ENCODE data around the gene UBAP2. TPM values are rescaled to one million over a fixed set of nuclear protein-coding genes. Genes with fewer than 3 reads are reported as not detected.
A peak's percentile ranks its signal among the peaks of the same experiment; 100 is the strongest.
"Not testable (repeated sequence)": the region's sequence is repeated elsewhere in the genome, so short reads cannot be mapped to it uniquely, and the experiment has no call there.

Gene UBAP2
- total RNA-seq, 1 donor from 2014 or later = 52.2 TPM

DNA sequence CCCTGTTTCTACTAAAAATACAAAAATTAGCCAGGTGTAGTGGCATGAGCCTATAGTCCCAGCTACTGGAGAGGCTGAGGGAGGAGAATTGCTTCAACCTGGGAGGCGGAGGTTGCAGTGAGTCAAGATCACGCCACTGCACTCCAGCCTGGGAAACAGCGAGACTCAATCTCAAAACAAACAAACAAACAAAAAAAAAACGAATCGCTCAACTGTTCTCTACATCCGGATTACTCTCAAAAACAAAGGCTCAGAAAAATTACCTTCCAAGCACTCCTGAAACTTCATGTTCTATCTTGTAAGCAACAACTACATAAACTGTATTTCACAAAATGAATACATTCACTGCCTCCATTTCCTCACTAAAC lies 14.0 kb downstream of the UBAP2 start:
- no peak for DNase-seq (ENCODE audit: low spot score in 2 of 2, unreplicated experiment in 2 of 2)
- no peak overlapping the region for H3K4me3 Mint-ChIP-seq
- peak overlapping the region; percentile 70 for H3K27ac Mint-ChIP-seq
- peaks cover 30% of the 10 kb centered on the region for H3K36me3 Mint-ChIP-seq
- H3K27me3 Mint-ChIP-seq (ENCODE audit: low read depth) = no peaks in the 10 kb centered on the region
- TF ChIP-seq, protein P1, sequence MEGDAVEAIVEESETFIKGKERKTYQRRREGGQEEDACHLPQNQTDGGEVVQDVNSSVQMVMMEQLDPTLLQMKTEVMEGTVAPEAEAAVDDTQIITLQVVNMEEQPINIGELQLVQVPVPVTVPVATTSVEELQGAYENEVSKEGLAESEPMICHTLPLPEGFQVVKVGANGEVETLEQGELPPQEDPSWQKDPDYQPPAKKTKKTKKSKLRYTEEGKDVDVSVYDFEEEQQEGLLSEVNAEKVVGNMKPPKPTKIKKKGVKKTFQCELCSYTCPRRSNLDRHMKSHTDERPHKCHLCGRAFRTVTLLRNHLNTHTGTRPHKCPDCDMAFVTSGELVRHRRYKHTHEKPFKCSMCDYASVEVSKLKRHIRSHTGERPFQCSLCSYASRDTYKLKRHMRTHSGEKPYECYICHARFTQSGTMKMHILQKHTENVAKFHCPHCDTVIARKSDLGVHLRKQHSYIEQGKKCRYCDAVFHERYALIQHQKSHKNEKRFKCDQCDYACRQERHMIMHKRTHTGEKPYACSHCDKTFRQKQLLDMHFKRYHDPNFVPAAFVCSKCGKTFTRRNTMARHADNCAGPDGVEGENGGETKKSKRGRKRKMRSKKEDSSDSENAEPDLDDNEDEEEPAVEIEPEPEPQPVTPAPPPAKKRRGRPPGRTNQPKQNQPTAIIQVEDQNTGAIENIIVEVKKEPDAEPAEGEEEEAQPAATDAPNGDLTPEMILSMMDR (IDR thresholded peaks at IDR 0.05; ENCODE audit: unreplicated experiment) = no peak
- H3K4me1 Mint-ChIP-seq = peaks cover 16% of the 10 kb centered on the region
- H3K9me3 Mint-ChIP-seq = no peaks in the 10 kb centered on the region

DNA sequence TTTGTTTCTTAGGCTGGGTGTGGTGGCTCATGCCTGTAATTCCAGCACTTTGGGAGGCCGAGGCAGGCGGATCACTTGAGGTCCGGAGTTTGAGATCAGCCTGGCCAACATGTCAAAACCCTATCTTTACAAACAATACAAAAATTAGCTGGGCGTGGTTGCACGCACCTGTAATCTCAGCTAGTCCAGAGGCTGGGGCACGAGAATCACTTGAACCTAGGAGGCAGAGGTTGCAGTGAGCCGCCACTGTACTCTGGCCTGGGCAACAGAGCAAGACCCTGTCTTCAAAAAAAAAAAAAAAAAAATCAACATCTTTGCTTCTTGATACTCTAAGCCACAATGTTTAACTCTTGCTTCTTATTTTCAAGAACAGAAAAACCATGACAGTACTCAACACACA lies 16.1 kb downstream of the UBAP2 start:
- H3K36me3 Mint-ChIP-seq = peaks cover 26% of the 10 kb centered on the region
- H3K4me1 Mint-ChIP-seq = peaks cover 16% of the 10 kb centered on the region
- H3K27ac Mint-ChIP-seq = no peak overlapping the region
- TF ChIP-seq, protein P1 (IDR thresholded peaks at IDR 0.05; ENCODE audit: unreplicated experiment) = no peak
- no peak for DNase-seq (ENCODE audit: low spot score in 2 of 2, unreplicated experiment in 2 of 2)
- no peaks in the 10 kb centered on the region for H3K9me3 Mint-ChIP-seq
- no peak overlapping the region for H3K4me3 Mint-ChIP-seq
- H3K27me3 Mint-ChIP-seq (ENCODE audit: low read depth) = no peaks in the 10 kb centered on the region

DNA sequence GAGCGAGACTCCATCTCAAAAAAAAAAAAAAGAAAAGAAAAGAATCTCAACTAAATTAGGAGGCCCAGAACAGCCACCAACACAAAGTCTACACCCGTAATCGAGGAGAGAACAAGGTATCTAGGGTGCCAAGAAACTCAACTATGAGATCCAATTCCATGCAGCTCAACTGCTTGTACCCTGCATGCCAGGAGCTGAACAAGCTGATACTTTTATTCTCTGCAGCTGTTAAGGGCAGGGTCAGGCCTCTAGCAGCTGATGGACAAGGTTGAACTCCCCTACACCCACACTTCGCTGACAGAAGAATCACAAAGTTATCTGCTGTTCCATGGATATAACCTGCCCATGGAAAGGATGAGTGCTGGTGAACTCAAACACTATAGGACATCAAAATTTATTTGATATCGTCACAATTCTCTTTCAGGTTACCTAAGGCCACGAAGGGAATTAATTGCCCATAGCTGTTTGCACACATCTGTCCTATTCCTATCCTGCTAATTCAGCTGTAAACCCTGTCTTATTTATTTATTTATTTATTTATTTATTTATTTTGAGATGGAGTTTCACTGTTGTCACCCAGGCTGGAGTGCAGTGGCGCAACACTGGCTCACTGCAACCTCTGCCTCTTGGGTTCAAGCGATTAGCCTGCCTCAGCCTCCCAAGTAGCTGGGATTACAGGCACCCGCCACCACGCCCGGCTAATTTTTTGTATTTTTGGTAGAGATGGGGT lies 20.7 kb downstream of the UBAP2 start:
- Mint-ChIP-seq H3K36me3 (peaks cover 13% of the 10 kb centered on the region), H3K27me3 (ENCODE audit: low read depth) (no peaks in the 10 kb centered on the region), H3K4me1 (peaks cover 4% of the 10 kb centered on the region), H3K4me3 (no peak overlapping the region), H3K27ac (no peak overlapping the region), H3K9me3 (no peaks in the 10 kb centered on the region)
- no peak for DNase-seq (ENCODE audit: low spot score in 2 of 2, unreplicated experiment in 2 of 2)
- TF ChIP-seq, protein P1 (IDR thresholded peaks at IDR 0.05; ENCODE audit: unreplicated experiment) = no peak

DNA sequence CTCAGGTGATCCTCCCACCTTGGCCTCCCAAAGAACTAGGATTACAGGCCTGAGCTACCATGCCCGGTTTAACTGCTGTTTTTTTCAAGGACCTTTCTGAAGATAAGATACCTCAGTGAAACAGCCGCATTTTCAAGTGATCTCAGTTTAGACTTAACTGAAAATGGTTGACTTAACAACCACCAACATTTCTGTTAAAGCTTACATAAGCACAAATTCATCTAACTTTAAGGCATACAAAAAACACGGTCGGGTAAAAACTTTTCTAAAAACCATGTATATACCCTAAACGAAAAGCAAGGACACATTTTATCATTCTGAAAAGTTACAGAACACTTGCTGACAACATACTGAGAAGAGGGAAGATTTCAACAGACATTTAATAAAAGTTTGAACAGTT lies 22.9 kb downstream of the UBAP2 start:
- H3K9me3 Mint-ChIP-seq = no peaks in the 10 kb centered on the region
- no peaks in the 10 kb centered on the region for H3K27me3 Mint-ChIP-seq (ENCODE audit: low read depth)
- H3K36me3 Mint-ChIP-seq = peaks cover 3% of the 10 kb centered on the region
- TF ChIP-seq, protein P1 (IDR thresholded peaks at IDR 0.05; ENCODE audit: unreplicated experiment) = no peak
- H3K27ac Mint-ChIP-seq = peak overlapping the region; percentile 44
- H3K4me1 Mint-ChIP-seq = peaks cover 4% of the 10 kb centered on the region
- DNase-seq (ENCODE audit: low spot score in 2 of 2, unreplicated experiment in 2 of 2) = no peak
- H3K4me3 Mint-ChIP-seq = no peak overlapping the region

DNA sequence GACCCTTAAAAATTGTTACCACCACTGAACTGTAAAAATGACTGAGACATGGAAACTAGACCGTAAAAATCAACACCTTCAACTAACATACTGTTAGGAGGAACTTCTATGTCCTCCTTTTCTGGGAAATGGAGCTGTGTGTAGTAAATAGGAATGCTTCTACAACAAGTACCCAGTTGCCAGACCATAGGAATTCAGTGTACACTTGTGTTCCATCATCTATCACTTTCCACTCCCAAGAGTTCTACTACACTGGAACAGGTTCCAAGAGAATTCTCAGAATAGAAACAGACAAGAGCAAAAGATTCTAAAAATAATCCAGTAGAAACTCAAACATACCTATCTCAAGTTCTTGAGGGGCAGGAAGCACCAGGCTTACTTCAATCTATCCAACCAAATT lies 23.6 kb downstream of the UBAP2 start:
- peak overlapping the region; percentile 64 for H3K27ac Mint-ChIP-seq
- DNase-seq (ENCODE audit: low spot score in 2 of 2, unreplicated experiment in 2 of 2) = no peak

DNA sequence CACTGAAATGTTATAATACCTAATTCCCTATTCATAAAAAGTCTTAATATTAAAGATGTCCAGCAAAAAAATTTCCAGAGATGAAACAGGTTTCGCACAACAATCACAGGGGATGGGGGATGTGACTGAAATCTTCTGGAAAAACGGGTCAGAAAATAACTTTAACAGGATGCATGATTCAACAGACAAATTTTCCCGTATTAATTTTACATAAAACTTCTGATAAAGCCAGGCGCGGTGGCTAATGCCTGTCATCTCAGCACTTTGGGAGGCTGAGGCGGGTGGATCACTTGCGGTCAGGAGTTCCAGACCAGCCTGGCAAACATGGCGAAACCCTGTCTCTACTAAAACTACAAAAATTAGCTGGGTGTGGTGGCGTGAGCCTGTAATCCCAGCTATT lies 24.2 kb downstream of the UBAP2 start:
- H3K4me1 Mint-ChIP-seq; DNase-seq (ENCODE audit: low spot score in 2 of 2, unreplicated experiment in 2 of 2); H3K9me3 Mint-ChIP-seq; H3K4me3 Mint-ChIP-seq; H3K36me3 Mint-ChIP-seq; H3K27me3 Mint-ChIP-seq (ENCODE audit: low read depth): not testable (repeated sequence)
- H3K27ac Mint-ChIP-seq = peak overlapping the region; percentile 2

More for the DNA sequence above, 23.6 kb downstream of the UBAP2 start:
- Mint-ChIP-seq H3K36me3 (peaks cover 3% of the 10 kb centered on the region), H3K9me3 (no peaks in the 10 kb centered on the region), H3K4me3 (no peak overlapping the region), H3K27me3 (ENCODE audit: low read depth) (no peaks in the 10 kb centered on the region), H3K4me1 (peaks cover 4% of the 10 kb centered on the region)
- TF ChIP-seq, protein P1 (IDR thresholded peaks at IDR 0.05; ENCODE audit: unreplicated experiment) = no peak
